OCI-LY1 (cell line): ENCODE data around the gene SCN1B.

Experiments
- CTCF ChIP-seq: fragments of 200-600 bp; sonication (generic), shearing (Covaris generic); IDR thresholded peaks from 2 replicates; pipeline ENCODE4 v1.5.1; 2017; ENCODE audit warnings: mild to moderate bottlenecking, antibody characterized with exemption, low read length, moderate library complexity, mixed read lengths
- EZH2 ChIP-seq: fragments of 200-600 bp; sonication (generic), shearing (Covaris generic); IDR thresholded peaks from 2 replicates; pipeline ENCODE4 v1.8.0; 2017; ENCODE audit warnings: borderline replicate concordance, mixed run types, mild to moderate bottlenecking, antibody characterized with exemption, low read length, moderate library complexity, mixed read lengths

- no peak for TF ChIP-seq CTCF
- TF ChIP-seq EZH2: no peak
Observed at GRCh38 chr19:34998777-34999497, 31.3 kb upstream of the SCN1B start.
